Right ventricle myocardium inferior (tissue), 1 donor: Measurements from ENCODE around the gene PSTPIP2. TPM values are rescaled to one million over a fixed set of nuclear protein-coding genes. Genes with fewer than 3 reads are reported as not detected.
"Not testable (repeated sequence)": the region's sequence is repeated elsewhere in the genome, so short reads cannot be mapped to it uniquely, and the experiment has no call there.

ENCODE experiments used
- ATAC-seq: fragments of 200-7000 bp; cut with Tn5 transposase; one replicate; pipeline ENCODE4 v1.9.1; 2020; ENCODE audit warnings: mild to moderate bottlenecking, moderate library complexity
- DNase-seq: peaks from one replicate; pipeline ENCODE4 v3.0.0; 2021; ENCODE audit errors: missing footprints
- intact Hi-C: fragments of 100-400 bp; cut with DNase I; formaldehyde crosslinking; loops from one replicate; pipeline ENCODE4 v1.11.0; 2022
- total RNA-seq: library from RNA; stranded (reverse); fragmentation: NEBNext Ultra II Directional; extraction: Animal tissue kit (Norgen Biotek cat#: 25700); gene quantifications from one replicate; pipeline ENCODE4 v1.2.1, GENCODE V29; 2021
- donor health status: DM: no; HTN: yes; CAD: no; lungs with severe emphysema.

PSTPIP2 gene
- total RNA-seq, 1 donor from 2014 or later = 2.0 TPM

DNA sequence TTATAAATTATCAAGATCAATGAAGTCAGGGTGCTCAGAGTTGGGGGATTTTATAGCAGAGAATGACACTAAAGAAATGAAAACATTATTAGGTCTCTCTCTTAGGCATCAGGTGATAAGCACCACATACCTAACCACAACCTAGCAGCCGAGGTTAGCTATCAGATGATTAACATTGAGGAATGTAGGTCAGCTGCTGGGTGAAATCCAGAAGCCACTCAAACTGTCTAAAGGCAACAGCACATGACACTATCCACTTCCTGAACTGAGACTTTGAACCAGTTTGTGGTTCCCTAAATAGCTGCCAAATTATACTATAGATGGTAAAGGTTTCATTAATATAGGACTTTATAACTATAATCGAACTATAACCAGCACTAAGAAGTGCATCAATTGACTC, 109.6 kb downstream of the PSTPIP2 start:
- intact Hi-C loops = no loop called here
- ATAC-seq (no peak), DNase-seq (no peak)

DNA sequence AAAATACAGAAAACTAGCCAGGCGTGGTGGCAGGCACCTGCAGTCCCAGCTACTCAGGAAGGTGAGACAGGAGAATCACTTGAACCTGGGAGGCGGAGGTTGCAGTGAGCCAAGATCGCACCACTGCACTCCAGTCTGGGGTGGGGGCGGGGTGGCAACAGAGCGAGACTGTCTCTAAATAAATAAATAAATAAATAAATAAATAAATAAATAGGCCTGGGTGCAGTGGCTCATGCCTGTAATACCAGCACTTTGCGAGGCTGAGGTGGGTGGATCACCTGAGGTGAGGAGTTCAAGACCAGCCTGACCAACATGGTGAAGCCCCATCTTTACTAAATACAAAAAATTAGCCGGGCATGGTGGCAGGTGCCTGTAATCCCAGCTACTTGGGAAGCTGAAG, 112.6 kb downstream of the PSTPIP2 start:
- intact Hi-C loops, DNase-seq, ATAC-seq: not testable (repeated sequence)

DNA sequence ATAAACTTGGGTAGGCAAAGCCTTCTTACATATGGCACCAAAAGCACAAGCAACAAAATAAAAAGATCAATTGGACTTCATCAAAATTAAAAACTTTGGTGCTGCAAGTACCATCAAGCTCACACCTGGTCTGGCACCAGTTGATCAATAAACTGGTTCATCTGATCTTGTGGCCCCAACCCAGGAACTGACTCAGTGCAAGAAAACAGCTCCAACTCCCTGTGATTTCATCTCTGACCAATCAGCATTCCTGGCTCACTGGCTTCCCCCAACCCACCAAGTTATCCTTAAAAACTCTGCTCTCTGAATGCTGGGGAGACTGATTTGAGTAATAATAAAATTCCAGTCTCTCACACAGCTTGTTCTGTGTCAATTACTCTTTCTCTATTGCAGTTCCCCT, 113.3 kb downstream of the PSTPIP2 start:
- DNase-seq = no peak
- intact Hi-C loops = no loop called here
- ATAC-seq = no peak

DNA sequence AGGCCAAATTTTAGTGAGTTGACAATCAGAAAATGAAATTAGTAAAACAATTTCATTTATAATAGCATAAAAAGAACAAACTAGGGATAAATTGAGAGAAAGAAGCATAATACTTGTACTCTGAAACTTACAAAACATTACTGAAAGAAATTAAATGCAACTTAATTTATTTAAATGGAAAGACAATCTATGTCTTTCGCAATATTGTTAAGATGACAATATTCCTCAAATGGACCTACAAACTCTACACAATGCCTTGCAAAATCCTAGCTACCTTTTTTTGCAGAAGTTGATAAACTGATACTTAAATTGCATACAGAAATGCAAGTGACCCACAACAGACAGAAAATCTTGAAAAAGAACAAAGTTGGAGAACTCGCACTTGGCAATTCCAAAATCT, 114.0 kb downstream of the PSTPIP2 start:
- ATAC-seq (no peak), DNase-seq (no peak)
- intact Hi-C loops = no loop called here

DNA sequence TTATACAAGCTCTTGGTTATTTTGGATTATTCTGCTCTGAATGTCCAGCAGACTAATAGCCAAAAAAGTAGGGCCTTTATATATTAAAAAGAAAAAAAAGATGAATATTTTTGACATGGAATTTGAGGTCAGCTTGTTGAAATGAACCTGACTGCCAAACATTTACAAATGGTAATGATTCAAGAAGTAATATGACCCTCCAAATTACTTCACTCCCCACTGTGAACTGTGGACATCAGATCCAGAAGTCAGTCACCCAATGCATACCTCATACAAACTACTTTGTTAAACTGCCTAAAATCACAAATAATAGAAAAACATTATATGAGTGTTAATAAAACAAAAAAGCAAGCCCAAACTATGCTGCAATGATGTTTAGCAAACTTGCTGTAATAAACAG, 115.0 kb downstream of the PSTPIP2 start:
- no peak for ATAC-seq

DNA sequence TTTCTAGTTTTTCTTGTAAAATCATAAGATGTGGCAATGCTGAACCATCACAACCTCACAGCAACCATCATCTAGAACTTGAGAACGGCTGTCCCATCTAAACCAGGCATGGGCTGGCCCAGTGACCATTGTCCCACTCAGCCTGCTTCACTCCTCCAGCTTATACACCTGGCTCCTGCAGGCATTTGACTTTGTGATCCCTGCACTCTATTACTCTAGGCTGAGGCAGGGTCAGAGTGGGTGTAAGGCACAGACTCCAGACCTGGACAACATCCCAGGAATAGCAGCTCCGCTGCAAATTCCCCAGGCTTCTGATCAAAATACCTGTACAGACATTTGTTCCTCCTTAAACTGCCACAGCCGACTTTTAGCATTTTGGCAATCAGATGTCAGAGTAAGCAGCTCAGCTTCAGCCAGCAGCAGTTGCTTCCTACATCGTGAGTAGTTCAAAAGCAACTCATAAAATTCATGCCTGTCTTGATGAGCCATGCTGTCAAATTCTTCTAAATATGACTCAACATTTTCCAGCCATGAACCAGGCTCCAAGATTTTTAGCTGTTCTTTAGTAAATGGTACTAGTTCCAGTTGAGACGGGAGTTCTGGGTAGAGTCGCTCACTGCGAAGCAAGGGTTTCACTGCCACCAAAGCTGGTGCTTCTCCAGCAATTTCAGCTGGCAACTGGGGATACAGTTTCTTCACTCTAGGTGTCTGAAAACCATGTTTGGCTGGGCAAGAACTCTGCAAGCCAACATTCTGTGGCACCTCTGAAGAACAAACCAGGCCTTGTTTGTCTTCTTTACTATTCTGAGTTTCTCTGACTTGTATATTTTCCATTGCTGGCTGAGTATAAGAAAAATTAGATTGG, 117.8 kb downstream of the PSTPIP2 start:
- ATAC-seq (no peak), DNase-seq (no peak)
- intact Hi-C loops = no loop called here

More for the DNA sequence above, 115.0 kb downstream of the PSTPIP2 start:
- intact Hi-C loops = no loop called here
- DNase-seq = no peak

DNA sequence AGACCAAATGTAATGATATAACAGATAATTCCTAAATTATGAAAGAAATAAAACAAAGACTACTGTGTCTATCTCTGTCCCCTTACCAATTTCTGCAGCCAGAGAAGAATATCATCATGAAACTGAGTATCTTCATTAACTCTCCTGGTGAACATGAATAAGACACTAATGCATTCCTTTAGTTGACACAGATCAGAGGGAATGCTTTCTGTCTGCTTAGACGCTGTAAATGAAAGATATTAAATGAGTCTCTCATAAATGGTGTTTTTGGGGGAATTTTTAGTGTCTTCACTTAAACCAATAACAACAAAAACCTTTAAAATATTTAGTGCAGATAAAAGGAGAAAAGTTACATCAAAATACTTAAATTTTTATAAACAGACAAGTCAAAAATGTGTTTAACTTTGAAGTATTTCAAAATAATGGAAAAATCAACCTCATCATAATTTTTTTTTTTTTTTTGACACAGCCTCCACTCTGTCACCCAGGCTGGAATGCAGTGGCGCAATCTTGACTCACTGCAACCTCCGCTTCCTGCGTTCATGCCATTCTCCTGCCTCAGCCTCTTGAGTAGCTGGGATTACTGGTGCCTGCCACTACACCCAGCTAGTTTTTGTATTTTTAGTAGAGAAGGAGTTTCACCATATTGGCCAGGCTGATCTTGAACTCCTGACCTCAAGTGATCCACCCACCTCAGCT, 120.9 kb downstream of the PSTPIP2 start:
- no peak for ATAC-seq
- intact Hi-C loops = no loop called here
- no peak for DNase-seq

DNA sequence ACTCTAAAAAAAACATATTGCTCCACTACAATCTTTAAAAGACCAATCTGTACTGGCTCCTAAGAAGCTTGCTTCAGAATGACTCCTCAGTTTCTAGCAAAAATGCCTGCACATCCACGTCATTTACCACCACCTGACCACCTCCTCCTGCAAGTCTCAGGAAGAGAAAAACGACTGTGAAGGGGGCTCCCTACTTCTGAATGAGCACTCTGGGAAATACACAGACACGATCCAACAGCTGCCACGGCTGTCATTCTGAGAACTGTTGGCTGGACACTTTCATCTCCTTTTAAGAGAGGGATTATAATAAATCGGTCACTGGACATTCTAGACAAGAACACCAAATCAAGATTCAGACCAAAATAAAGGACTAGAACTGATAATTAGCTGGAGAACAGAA, 126.4 kb downstream of the PSTPIP2 start:
- ATAC-seq = no peak
- DNase-seq = no peak
- intact Hi-C loops = no loop called here

DNA sequence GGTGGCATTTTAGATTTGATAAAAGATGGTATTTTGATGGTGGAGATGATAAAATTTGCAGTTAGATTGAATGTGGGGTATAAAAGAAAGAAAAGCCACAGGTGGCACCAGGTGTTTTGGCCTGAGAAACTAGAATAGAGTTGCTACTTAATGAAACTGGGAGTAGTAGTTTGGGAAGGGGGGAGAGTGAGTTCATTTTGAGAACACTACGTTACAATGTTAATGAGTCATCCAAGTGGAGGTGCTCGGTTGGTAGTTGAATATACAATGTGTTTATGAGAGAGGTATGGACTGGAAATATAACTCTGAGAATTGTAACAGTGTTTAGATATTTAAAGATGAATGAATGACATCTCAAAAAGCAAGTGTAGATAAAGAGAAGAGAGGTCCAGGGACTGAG, 131.3 kb downstream of the PSTPIP2 start:
- ATAC-seq = no peak
- no peak for DNase-seq
- intact Hi-C loops = no loop called here

DNA sequence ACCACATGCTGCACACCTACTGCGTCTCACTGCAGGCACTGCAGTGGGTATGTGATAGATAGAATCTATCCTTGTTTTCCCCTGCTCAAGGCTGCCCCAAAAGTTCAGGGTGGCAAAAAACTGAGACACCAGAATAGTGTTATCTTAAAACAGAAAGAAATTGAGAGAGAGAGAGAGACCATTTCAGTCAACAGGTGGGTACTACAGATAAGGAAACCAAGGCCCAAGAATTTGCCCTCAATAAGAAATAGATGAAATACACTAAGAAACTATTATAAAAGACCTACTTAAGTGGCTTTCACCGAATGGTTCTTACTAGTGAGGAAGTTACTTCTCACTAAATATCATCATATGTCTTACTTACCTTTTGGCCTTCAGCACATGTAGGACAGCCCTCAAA, 132.8 kb downstream of the PSTPIP2 start:
- ATAC-seq (no peak), DNase-seq (no peak)
- intact Hi-C loops = no loop called here

DNA sequence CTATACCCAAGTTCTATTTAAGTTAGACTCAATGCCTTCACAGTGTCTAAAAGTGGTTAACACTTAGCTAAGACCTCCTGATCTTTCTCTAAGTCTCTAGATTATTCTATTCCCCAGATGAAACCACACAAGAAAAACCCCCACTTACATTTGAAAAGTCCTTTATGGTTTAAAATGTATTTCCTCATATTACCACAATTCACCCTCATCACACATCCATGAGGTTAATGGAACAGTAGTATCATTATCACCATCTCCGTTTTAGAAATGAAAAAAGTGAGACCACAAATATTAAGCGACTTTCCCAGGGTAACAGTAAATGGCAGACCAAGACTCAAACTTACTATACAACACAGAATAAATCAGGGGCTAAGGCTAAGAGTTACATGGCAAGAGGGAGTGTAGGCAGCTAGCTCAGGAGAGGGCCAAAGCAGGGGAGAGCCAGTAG, 133.5 kb downstream of the PSTPIP2 start:
- ATAC-seq (no peak), DNase-seq (no peak)
- intact Hi-C loops = no loop called here

DNA sequence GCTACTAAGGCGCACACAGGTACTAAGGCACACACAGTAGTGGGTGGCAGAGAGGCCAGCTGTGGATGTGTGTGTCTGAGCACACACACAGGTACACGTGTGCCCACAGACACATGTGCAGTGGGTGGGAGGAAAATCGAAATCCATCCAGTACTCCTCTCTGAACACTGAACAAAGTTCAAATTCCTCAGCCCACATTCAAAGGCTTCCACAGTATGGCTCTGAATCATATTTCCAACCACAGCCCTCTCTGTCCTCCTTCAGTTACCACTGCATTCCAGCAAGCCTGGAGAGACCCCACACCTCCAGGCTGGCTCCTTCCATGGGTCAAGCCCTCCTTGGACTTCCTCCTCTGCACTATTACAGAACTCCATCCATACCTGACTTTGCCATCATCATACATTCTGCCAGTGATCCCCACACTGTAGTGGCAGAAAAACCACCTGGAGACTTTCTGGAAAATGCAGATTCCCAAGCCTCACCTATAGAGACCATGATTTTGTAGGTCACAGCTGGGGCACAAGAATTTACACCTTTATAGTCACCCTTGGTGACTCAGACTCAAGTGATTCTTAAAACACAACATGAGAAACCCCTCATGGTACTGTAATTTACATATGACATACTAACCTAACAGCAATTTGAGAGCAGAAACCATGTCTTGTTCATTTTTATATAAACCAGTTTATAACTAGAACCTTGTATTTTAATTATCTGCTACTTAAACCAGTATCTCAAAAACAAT, 136.3 kb downstream of the PSTPIP2 start:
- intact Hi-C loops = no loop called here
- ATAC-seq (no peak), DNase-seq (no peak)

Other genes with a start within 250 kb of the PSTPIP2 start
- gene SIGLEC15, start 246.6 kb downstream of the PSTPIP2 start, total RNA-seq = not detected
- gene EPG5, start 104.9 kb downstream of the PSTPIP2 start, total RNA-seq = 18.2 TPM
- 1,797 TPM for gene ATP5F1A, start 26.0 kb upstream of the PSTPIP2 start, total RNA-seq
- 7.1 TPM for gene HAUS1, start 32.1 kb upstream of the PSTPIP2 start, total RNA-seq